Measurements from ENCODE around the gene RETREG3.
"Not testable (repeated sequence)": the region's sequence is repeated elsewhere in the genome, so short reads cannot be mapped to it uniquely, and the experiment has no call there.

Gene RETREG3

GRCh38 chr17:42553161-42553818 lies 55.9 kb downstream of the RETREG3 start:
- peak; percentile 56 for DNase-seq (ENCODE audit: low spot score)

- not testable (repeated sequence) for DNase-seq (ENCODE audit: low spot score)
Measured at GRCh38 chr17:42552736-42553135, 56.4 kb downstream of the RETREG3 start, which contains the start of gene HSD17B1. TSS of gene HSD17B1 (plus strand) at chr17:42552923. CDS start at chr17:42552934, 11 bp downstream.

- DNase-seq (ENCODE audit: low spot score) = no peak
Measured at GRCh38 chr17:42548993-42549755, 60.0 kb downstream of the RETREG3 start.

- DNase-seq (ENCODE audit: low spot score) = peak; percentile 67
Measured at GRCh38 chr17:42548070-42548837, 60.9 kb downstream of the RETREG3 start.

- no peak for DNase-seq (ENCODE audit: low spot score)
Measured at GRCh38 chr17:42547698-42548069, 61.5 kb downstream of the RETREG3 start.

GRCh38 chr17:42547001-42547461 lies 62.1 kb downstream of the RETREG3 start:
- no peak for DNase-seq (ENCODE audit: low spot score)

- not testable (repeated sequence) for DNase-seq (ENCODE audit: low spot score)
Measured at GRCh38 chr17:42545755-42546505, 63.2 kb downstream of the RETREG3 start.

- DNase-seq (ENCODE audit: low spot score) = no peak
Measured at GRCh38 chr17:42544874-42545283, 64.3 kb downstream of the RETREG3 start.

- no peak for DNase-seq (ENCODE audit: low spot score)
Measured at GRCh38 chr17:42543190-42544079, 65.7 kb downstream of the RETREG3 start.

- peak; percentile 97 for DNase-seq (ENCODE audit: low spot score)
Measured at GRCh38 chr17:42541041-42541833, 67.9 kb downstream of the RETREG3 start.

GRCh38 chr17:42540558-42540957 lies 68.6 kb downstream of the RETREG3 start:
- not testable (repeated sequence) for DNase-seq (ENCODE audit: low spot score)

- DNase-seq (ENCODE audit: low spot score) = no peak
Measured at GRCh38 chr17:42538482-42538881, 70.7 kb downstream of the RETREG3 start.

- DNase-seq (ENCODE audit: low spot score) = no peak
Measured at GRCh38 chr17:42537826-42538451, 71.2 kb downstream of the RETREG3 start.

- no peak for DNase-seq (ENCODE audit: low spot score)
Measured at GRCh38 chr17:42537156-42537805, 71.9 kb downstream of the RETREG3 start.

GRCh38 chr17:42536372-42537155 lies 72.6 kb downstream of the RETREG3 start:
- peak; percentile 79 for DNase-seq (ENCODE audit: low spot score)

GRCh38 chr17:42536048-42536371 lies 73.2 kb downstream of the RETREG3 start, which contains the start of gene NAGLU:
TSS of gene NAGLU (plus strand) at chr17:42536241. CDS start at chr17:42536273, 32 bp downstream.
- DNase-seq (ENCODE audit: low spot score) = peak; percentile 81

- no peak for DNase-seq (ENCODE audit: low spot score)
Measured at GRCh38 chr17:42535155-42536047, 73.8 kb downstream of the RETREG3 start.

Measured in SW480 (cell line).